IPS-NIHi11 (cell line): ENCODE results near the gene VTI1A.

Experiments used
- DNase-seq: peaks from one replicate; pipeline ENCODE4 v3.0.0; 2012; ENCODE audit warnings: mixed read lengths, low spot score

The VTI1A gene

GRCh38 chr10:112546474-112546873, 99.5 kb downstream of the VTI1A start:
- DNase-seq: no peak

DNA sequence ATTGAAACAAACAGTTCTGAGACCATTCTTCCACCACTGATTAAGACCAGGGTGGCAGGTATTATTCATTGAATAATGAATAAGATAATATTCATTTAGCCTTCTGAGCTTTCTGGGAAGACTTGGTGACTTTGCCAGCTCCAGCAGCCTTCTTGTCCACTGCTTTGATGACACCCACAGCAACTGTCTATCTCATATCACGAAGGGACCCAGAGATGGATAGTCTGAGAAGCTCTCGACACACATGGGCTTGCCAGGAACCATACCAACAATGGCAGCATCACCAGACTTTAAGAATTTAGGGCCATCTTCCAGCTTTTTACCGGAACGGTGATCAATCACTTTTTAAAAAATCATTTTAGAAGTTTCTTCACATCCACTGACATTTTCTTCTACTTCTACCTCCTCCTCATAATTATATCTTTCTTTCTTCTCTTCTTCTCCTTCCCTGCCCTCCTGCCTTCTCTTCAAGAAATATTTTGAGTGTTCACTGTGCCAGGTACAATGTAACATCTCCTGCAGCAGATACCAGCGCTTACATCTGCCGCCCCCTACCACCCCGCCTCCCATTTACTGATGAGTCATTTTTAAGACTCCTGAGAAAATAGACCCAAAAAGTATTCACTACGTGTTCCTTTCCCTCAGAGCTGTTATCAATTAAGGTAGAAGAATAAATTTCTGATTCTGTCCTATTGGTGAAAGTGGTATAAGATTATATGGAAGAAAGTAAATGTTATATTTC, 101.7 kb downstream of the VTI1A start:
- no peak for DNase-seq

DNA sequence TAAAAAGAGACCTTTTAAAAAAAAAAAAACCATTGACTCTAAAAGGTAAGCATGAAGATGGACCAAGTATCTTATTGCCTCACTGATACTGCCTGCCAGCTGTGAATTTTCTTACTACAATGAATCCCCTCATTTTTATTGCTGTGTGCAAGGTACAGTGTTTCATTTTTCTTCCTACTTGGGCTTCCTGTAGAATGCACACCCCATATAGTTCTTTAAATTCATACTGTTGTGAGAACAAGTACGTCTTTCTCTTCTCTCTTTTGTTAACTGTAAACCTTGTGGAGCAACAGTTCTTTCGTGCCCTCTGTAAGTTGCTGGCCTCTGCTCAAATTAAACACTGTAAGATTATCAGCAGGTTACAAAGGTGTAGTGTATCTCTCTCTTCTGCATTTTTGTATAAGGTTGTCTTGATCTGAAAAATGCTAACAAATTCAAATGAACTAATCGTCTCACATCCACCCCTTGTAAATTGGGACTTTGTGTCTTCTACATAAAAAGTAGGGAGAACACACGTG, 105.6 kb downstream of the VTI1A start:
- no peak for DNase-seq

- DNase-seq: no peak
These were observed 106.3 kb downstream of the VTI1A start for GRCh38 chr10:112553315-112553714.

- no peak for DNase-seq
These were observed 107.2 kb downstream of the VTI1A start for GRCh38 chr10:112554263-112554662.

DNA sequence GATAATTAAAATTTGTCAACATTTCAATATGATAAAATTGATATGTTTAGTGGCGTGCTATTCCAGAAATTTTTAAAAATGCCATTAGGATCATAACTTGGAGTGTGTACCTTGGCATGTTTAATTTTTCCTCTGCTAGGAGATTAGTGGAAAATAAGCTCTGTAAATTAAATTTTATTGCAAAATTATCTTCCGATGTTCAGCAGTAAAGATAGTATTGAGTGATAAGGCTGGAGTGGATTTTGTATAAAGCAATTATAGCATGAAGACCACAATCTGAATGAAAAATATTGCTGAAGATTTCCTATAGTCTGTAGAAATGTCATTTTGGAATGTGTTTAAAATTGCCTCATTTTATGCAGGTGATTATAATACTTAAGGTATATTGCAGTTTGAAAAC, 110.2 kb downstream of the VTI1A start:
- no peak for DNase-seq

DNA sequence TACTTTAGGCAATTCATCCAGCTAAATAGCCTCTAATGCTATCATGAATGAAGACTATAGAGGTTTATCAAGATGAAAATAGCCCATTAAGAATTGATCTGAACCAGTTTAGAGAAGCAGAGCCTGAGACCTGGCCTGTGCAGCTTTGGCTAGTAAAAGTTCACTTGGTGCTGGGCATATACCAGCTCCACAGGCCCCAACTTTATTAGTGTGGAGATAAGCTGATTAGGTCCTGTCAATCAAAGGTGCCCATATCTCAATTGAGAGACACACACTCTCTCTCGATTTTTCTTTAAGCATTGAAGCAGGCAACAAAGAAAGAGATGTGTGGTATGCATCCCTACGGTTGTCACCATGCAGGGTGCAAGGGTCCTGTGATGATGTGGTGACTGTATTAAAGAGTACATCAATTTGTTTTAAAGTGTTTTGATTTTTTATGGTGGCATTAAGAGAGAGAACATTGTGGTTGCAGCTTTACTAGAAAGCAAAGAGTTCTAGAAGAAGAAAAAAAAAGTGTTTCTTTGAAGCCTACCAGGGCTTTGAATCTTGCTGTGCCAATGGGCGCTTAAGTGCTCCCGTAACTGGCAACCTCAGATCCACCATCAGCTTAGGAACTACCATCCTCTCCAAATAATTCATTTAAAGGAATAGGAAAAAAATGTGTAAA, 111.6 kb downstream of the VTI1A start:
- DNase-seq: no peak

- DNase-seq: no peak
These were observed 112.3 kb downstream of the VTI1A start for GRCh38 chr10:112559349-112559748.

DNA sequence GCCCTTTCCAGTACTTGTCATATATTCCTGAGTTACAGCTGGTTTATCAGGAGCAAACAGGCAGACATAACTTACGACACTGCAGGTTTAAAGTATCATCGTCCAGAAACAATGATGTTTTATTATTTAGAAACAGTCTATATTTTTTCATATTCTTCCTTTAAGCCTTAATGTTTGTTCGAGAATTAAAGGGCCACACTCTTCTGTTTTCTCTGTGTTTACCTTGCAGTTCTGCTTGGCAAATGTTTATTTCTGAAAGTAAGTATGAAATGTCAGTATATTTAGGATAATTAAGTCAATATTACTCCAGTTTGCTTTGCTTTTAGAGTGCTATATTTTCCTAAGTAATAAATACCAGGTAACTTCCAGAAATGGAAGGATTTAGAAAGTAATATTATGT, 115.1 kb downstream of the VTI1A start:
- DNase-seq: no peak

DNA sequence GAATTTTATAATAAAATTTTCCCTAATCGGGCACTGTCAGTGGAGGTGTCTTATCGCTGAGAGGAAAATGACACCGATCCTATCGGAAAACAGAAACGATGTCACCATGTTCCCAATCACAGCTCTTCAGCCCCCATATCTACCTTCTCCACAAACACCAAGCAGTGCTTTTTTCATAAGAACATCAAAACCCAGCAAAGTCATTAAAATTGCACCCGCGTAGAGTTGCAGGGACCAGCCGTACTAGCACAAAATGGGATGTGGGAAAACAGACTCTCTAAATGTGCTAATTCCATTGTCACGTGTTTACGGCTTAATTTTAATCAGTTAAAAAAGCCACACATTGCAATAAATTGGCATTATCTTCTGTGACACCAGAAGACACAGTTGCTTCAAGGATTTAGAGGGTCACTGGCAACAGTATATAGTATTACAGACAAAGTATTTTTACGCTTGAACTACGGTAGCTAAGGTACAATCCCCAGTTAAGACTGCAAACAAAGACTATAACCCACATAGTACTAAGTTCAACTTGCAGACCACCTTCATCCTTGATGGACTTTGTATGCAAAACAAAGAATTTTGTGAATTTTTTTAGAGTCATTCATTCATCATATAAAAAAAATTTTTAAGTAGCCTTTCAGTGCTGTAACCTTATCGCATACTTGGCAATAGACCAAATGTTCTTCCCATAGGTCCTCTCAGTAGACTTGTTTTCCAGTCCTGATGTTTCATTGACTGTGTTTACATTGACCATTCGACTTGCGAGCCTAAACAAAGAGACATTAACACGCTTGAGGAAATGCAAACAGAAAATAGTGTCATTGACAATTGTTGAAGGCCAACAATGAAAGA, 116.0 kb downstream of the VTI1A start:
- DNase-seq: no peak

- no peak for DNase-seq
These were observed 117.3 kb downstream of the VTI1A start for GRCh38 chr10:112564337-112564736.

DNA sequence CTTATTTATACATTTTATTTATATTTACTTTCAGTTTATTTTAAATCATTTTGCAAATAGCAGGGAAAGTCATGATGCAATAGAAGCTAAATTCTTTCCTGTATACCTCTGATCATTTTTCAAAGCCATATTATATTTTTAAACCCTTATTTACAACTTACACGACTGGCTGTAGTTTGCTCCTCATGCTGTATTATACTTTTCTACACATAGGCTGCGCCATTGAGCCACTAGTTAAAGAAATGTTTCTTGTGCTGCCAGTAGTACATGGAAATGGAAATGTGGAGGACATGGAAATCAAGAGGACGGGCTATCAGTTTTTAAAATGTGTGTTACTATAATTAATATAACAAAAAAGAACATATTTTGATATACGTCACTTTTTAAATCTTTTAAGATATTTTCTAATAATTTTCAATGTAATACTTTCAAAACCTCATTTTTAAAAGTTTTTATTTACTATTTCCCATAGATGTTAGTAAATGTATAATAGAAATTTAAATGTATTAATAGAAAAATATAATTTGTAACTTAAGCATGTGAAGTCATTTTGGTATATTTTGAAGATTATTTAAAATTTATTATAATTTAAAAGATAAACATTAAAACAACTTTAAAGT, 118.5 kb downstream of the VTI1A start:
- peak; percentile 56 for DNase-seq

- no peak for DNase-seq
These were observed 123.6 kb downstream of the VTI1A start for GRCh38 chr10:112570585-112570984.

DNA sequence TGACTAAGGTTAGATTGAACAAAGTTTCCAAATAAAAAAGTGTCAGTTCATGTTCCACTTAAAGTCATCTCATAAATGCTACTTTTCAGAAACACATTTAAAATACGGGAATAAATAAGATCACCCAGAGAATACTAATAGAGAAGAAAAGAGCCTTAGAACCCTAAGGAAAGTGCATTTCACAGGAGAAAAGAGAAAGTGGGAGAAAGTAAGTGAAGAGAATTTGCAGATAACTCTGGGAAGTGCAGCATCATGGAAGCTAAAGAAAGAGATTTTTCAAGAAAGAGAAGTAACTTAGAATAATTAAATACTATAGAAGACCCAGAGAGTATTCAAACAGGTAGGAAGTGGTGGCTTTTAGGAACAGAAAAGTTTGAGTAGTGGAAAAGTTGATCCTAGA, 132.6 kb downstream of the VTI1A start:
- DNase-seq: no peak

- no peak for DNase-seq
These were observed 133.3 kb downstream of the VTI1A start for GRCh38 chr10:112580267-112580666.

GRCh38 chr10:112581921-112582320, 134.9 kb downstream of the VTI1A start:
- no peak for DNase-seq

DNA sequence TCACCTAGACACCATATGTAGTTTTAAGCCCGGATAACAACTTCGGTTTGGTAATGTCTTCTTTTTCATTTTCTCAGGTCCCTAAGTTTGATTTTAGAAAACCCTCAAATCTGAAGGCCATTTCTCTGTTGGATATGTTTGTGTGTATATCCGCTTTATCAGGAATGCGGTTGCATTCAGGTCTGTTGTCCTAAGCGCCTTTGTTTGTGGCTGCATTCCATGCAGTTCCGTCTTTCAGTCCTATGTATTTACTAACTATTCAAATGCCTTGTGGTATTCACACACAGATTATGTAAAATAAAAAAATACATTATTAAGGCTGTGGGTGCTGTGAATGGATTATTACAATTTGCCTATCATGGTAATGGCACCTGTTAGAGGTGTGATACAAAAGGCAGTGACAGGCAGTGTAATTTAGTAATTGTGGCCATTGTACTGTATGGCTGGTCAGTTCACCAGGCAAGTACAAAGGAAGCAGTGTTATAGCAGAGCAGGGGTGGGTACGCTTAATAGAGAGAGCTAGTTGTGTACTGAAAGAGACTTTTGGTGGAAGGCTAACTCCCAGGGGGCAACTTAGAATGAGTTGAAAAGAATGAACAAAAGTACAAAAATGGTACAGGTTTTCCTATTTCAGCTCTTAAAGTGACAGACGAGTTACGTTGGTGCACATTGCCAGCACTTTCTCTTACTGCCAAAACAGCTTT, 136.4 kb downstream of the VTI1A start:
- DNase-seq: no peak

DNA sequence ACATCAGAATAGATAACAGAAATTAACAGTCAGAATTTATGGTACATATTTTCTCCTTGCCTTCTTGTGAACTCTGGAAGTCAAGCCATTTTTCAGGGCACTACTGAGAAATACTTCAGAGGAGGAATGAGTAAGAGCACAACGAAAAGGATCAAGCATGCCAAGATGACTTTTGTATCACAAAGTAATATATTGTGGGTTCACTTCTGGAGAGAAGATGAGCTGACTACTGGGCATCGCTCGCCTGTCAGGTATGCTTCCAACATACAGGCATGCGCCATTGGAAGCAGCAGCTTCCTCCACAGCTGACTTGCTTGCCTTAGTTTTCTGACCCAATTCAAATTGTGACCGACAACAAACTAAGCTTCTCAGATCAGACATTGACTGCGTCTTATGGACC, 137.3 kb downstream of the VTI1A start:
- no peak for DNase-seq

DNA sequence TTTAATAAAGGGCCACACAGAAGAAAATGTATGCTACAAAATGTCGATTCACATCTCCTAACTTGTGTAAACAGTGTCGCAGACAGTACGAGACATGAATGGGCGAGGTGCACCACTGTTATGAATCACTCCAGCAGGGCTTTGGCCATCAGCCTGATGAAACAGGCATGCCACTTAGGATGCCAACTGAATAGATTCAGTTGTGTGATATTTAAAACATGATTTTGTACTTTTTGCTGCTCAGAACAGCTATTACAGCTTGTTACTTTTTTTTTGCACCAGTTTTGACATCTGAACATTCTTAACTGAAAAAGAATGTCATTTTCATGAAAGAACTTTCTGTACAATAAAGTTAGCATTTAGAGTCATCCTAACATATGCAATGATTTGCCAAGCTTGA, 138.1 kb downstream of the VTI1A start:
- DNase-seq: no peak

- no peak for DNase-seq
These were observed 138.9 kb downstream of the VTI1A start for GRCh38 chr10:112585960-112586359.

DNA sequence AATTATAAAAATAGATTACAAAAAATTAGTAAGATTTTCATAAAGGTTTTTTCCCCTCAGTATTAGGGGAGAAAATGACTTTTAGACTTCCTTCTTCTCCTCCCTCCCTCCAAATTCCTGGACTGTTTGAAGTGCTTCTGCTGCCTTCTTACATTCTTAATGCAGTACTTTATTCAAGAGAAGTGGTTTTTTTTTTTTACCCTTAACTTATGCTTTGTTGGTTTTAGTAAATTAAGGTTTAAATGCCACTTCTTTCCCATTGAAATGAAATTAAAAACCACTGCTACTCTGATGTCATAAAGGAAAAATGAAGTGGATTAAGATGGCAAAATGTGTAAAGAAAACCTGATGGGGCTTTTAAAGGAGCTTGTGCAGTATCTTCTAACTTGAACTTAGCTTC, 140.7 kb downstream of the VTI1A start:
- DNase-seq: no peak
